Stimulated activated CD4-positive, alpha-beta T cell treated with anti-CD3 and anti-CD28 coated beads, Interleukin-12 subunit alpha, Interleukin-12 subunit beta, amount 100 ng/mL, for 48 hours (primary cell): ENCODE results near the gene IFNL2.
"Not testable (repeated sequence)": the region's sequence is repeated elsewhere in the genome, so short reads cannot be mapped to it uniquely, and the experiment has no call there.

Source experiments
- DNase-seq, 3 donors: peaks; one replicate each; pipeline ENCODE4 v3.0.0-alpha.2; 2020; ENCODE audit warnings: low read depth in 2 of 3, low spot score in 1 of 3

Gene IFNL2

GRCh38 chr19:39252458-39252857 is 15.7 kb upstream of the IFNL2 start:
- no peak for DNase-seq

- no peak for DNase-seq
Observed at GRCh38 chr19:39253374-39254149, 14.6 kb upstream of the IFNL2 start.

GRCh38 chr19:39254531-39255345 is 13.5 kb upstream of the IFNL2 start:
- no peak for DNase-seq

GRCh38 chr19:39257227-39257626 is 11.0 kb upstream of the IFNL2 start:
- no peak for DNase-seq

GRCh38 chr19:39261704-39262103 is 6.5 kb upstream of the IFNL2 start:
- no peak for DNase-seq

GRCh38 chr19:39262496-39262895 is 5.7 kb upstream of the IFNL2 start:
- DNase-seq: no peak

GRCh38 chr19:39263912-39264305 is 4.3 kb upstream of the IFNL2 start:
- no peak for DNase-seq

GRCh38 chr19:39264306-39265290 is 3.6 kb upstream of the IFNL2 start:
- DNase-seq: no peak

GRCh38 chr19:39265321-39265916 is 2.8 kb upstream of the IFNL2 start:
- DNase-seq: no peak

GRCh38 chr19:39268531-39269223 is 481 bp downstream of the IFNL2 start:
- not testable (repeated sequence) for DNase-seq

- not testable (repeated sequence) for DNase-seq
Observed at GRCh38 chr19:39269369-39269768, 1.2 kb downstream of the IFNL2 start.

GRCh38 chr19:39270036-39270871 is 2.1 kb downstream of the IFNL2 start:
- DNase-seq: no peak

- DNase-seq: not testable (repeated sequence)
Observed at GRCh38 chr19:39273859-39274258, 5.7 kb downstream of the IFNL2 start.

GRCh38 chr19:39275578-39275977 is 7.4 kb downstream of the IFNL2 start:
- no peak for DNase-seq

- DNase-seq: no peak
Observed at GRCh38 chr19:39276740-39277139, 8.5 kb downstream of the IFNL2 start.

- no peak for DNase-seq
Observed at GRCh38 chr19:39277598-39277997, 9.4 kb downstream of the IFNL2 start.

GRCh38 chr19:39282021-39282420 is 13.8 kb downstream of the IFNL2 start:
- no peak for DNase-seq

- no peak for DNase-seq
Observed at GRCh38 chr19:39284032-39284431, 15.8 kb downstream of the IFNL2 start.

GRCh38 chr19:39293394-39293793 is 25.2 kb downstream of the IFNL2 start:
- DNase-seq: no peak
